Measurements from ENCODE around the gene ACADM.

- TF ChIP-seq CTCF (conservative IDR thresholded peaks at IDR 0.05) (no peak), ZFX (IDR thresholded peaks at IDR 0.05) (no peak)
Observed at GRCh38 chr1:75736016-75736415, 11.5 kb downstream of the ACADM start.

Measured in C4-2B (cell line).